Trophoblast cell (in vitro differentiated cells and primary cell): ENCODE measurements around the gene BPIFA2.

Experiments
- DNase-seq, 2 donors: peaks; one replicate each; pipeline ENCODE4 v3.0.0-alpha.2; 2016
- H2AFZ ChIP-seq: 2 replicates; pipeline ENCODE4 v1.6.1; 2013; ENCODE audit warnings: low read length, moderate library complexity, mild to moderate bottlenecking; ENCODE audit not compliant: insufficient read depth, poor library complexity
- H2AK5ac ChIP-seq: 2 replicates; pipeline ENCODE4 v1.6.1; 2013; ENCODE audit warnings: mild to moderate bottlenecking, low read length
- H2BK120ac ChIP-seq: 2 replicates; pipeline ENCODE4 v1.6.1; 2013; ENCODE audit warnings: low read length, mild to moderate bottlenecking, moderate library complexity; ENCODE audit not compliant: insufficient read depth, poor library complexity
- H2BK12ac ChIP-seq: 2 replicates; pipeline ENCODE4 v1.6.1; 2013; ENCODE audit warnings: mild to moderate bottlenecking, low read length, moderate library complexity
- H2BK5ac ChIP-seq: 2 replicates; pipeline ENCODE4 v1.6.1; 2013; ENCODE audit warnings: low read length, low read depth, moderate library complexity, mild to moderate bottlenecking; ENCODE audit not compliant: poor library complexity
- H3K14ac ChIP-seq: 2 replicates; pipeline ENCODE4 v1.6.1; 2013; ENCODE audit warnings: mild to moderate bottlenecking, low read length
- H3K18ac ChIP-seq: 2 replicates; pipeline ENCODE4 v1.6.1; 2013; ENCODE audit warnings: mild to moderate bottlenecking, low read length
- H3K23ac ChIP-seq: 2 replicates; pipeline ENCODE4 v1.6.1; 2013; ENCODE audit warnings: low read length
- H3K27ac ChIP-seq: 2 replicates; pipeline ENCODE4 v1.5.1; 2013; ENCODE audit warnings: low read depth, mild to moderate bottlenecking, inconsistent platforms, low read length, moderate library complexity
- H3K27me3 ChIP-seq: 2 replicates; pipeline ENCODE4 v1.6.1; 2013; ENCODE audit warnings: inconsistent platforms, mild to moderate bottlenecking, low read length, moderate library complexity; ENCODE audit not compliant: insufficient read depth
- H3K36me3 ChIP-seq, 2 experiments: 1 replicate in 1 of 2; 2 replicates in 1 of 2; pipeline ENCODE4 v1.6.1; 2013; ENCODE audit warnings: low read length in 2 of 2, mild to moderate bottlenecking in 2 of 2, moderate library complexity in 1 of 2; ENCODE audit not compliant: insufficient read depth in 2 of 2, control insufficient read depth in 1 of 2
- H3K4ac ChIP-seq: 2 replicates; pipeline ENCODE4 v1.6.1; 2013; ENCODE audit warnings: low read depth, mild to moderate bottlenecking, low read length, moderate library complexity
- H3K4me1 ChIP-seq, 2 experiments: 1 replicate in 1 of 2; 2 replicates in 1 of 2; pipeline ENCODE4 v1.6.1; 2013; ENCODE audit warnings: low read length in 2 of 2, mild to moderate bottlenecking in 2 of 2, moderate library complexity in 1 of 2; ENCODE audit not compliant: insufficient read depth in 2 of 2, control insufficient read depth in 1 of 2
- H3K4me2 ChIP-seq: 2 replicates; pipeline ENCODE4 v1.6.1; 2013; ENCODE audit warnings: inconsistent platforms, mild to moderate bottlenecking, low read length, moderate library complexity
- H3K4me3 ChIP-seq: 2 replicates; pipeline ENCODE4 v1.5.1; 2013; ENCODE audit warnings: mild to moderate bottlenecking, low read depth, low read length, inconsistent platforms
- H3K79me1 ChIP-seq: one replicate; pipeline ENCODE4 v1.6.1; 2013; ENCODE audit warnings: low read length
- H3K79me2 ChIP-seq: 2 replicates; pipeline ENCODE4 v1.6.1; 2013; ENCODE audit warnings: low read length, mild to moderate bottlenecking; ENCODE audit not compliant: control insufficient read depth, insufficient read depth, poor library complexity
- H3K9ac ChIP-seq: 2 replicates; pipeline ENCODE4 v1.6.1; 2013; ENCODE audit warnings: mild to moderate bottlenecking, low read length
- H3K9me3 ChIP-seq: 2 replicates; pipeline ENCODE4 v1.6.1; 2013; ENCODE audit warnings: low read depth, mild to moderate bottlenecking, control low read depth, inconsistent platforms, low read length; ENCODE audit not compliant: insufficient read depth
- H4K12ac ChIP-seq: 2 replicates; pipeline ENCODE4 v1.6.1; 2013; ENCODE audit warnings: low read depth, mild to moderate bottlenecking, low read length, moderate library complexity
- H4K8ac ChIP-seq: 2 replicates; pipeline ENCODE4 v1.6.1; 2013; ENCODE audit warnings: low read depth, mild to moderate bottlenecking, low read length, moderate library complexity
- H4K91ac ChIP-seq: one replicate; pipeline ENCODE4 v1.6.1; 2013; ENCODE audit warnings: low read depth, mild to moderate bottlenecking, low read length, moderate library complexity
- WGBS: extraction: QIAGEN DNeasy Blood & Tissue Kit; methylation state at CpG from one replicate; pipeline ENCODE4 v1.1.7; 2013; ENCODE audit warnings: missing lambda C conversion rate; ENCODE audit not compliant: insufficient read length, insufficient coverage; ENCODE audit errors: extremely low coverage; 5-methylcytosine and 5-hydroxymethylcytosine counted together

The BPIFA2 gene

GRCh38 chr20:33162313-33162712, 5.6 kb upstream of the BPIFA2 start:
- no peak overlapping the region for H3K4me2 ChIP-seq
- no peak overlapping the region for H2BK12ac ChIP-seq
- H3K23ac ChIP-seq: no peak overlapping the region
- H3K18ac ChIP-seq: no peak overlapping the region
- no peak overlapping the region for H2AK5ac ChIP-seq
- H3K14ac ChIP-seq: no peak overlapping the region
- H3K4me3 ChIP-seq: no peak overlapping the region
- H4K12ac ChIP-seq: no peak overlapping the region
- no CpG with 5 or more reads among the region's 6 CpGs for WGBS
- peaks cover 5% of the 10 kb centered on the region for H3K9me3 ChIP-seq
- no peak overlapping the region for H4K91ac ChIP-seq
- no peak for DNase-seq
- no peaks in the 10 kb centered on the region for H3K4me1 ChIP-seq
- H3K27ac ChIP-seq: no peak overlapping the region
- no peaks in the 10 kb centered on the region for H3K79me1 ChIP-seq
- no peaks in the 10 kb centered on the region for H3K27me3 ChIP-seq
- no peak overlapping the region for H2BK120ac ChIP-seq
- no peaks in the 10 kb centered on the region for H3K79me2 ChIP-seq
- no peak overlapping the region for H2BK5ac ChIP-seq
- no peaks in the 10 kb centered on the region for H3K36me3 ChIP-seq
- H4K8ac ChIP-seq: no peak overlapping the region
- H3K4ac ChIP-seq: no peak overlapping the region
- H2AFZ ChIP-seq: no peak overlapping the region
- no peak overlapping the region for H3K9ac ChIP-seq

DNA sequence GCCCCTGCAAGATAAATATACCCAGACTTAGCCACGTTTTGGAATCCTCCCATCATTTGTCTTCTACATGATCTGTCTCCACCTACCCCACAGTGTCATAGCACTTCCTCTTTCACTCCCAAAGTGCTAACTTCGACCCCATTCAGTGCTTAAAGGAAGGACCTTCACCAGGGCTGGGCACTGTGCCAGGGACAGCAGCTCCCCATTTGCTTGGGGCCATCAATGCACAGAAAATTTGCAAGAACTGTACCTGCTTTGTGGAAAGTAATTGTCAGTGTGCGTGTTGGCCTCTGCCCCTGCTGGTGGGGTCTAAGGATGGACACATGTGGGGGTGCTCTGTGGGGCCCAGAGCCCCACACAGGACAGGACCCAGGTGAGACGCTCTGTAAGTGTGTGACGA, 5.2 kb upstream of the BPIFA2 start:
- Histone ChIP-seq H3K27me3 (no peaks in the 10 kb centered on the region), H2AK5ac (no peak overlapping the region), H3K4me3 (no peak overlapping the region), H2BK5ac (no peak overlapping the region), H4K12ac (no peak overlapping the region), H4K8ac (no peak overlapping the region), H3K27ac (no peak overlapping the region), H3K18ac (no peak overlapping the region), H3K23ac (no peak overlapping the region), H2AFZ (no peak overlapping the region), H3K14ac (no peak overlapping the region), H3K79me1 (no peaks in the 10 kb centered on the region), H2BK120ac (no peak overlapping the region), H3K9me3 (peaks cover 6% of the 10 kb centered on the region), H4K91ac (no peak overlapping the region), H3K4me1 (no peaks in the 10 kb centered on the region), H3K36me3 (no peaks in the 10 kb centered on the region), H3K4ac (no peak overlapping the region), H3K4me2 (no peak overlapping the region), H2BK12ac (no peak overlapping the region), H3K79me2 (no peaks in the 10 kb centered on the region), H3K9ac (no peak overlapping the region)
- no peak for DNase-seq
- no CpG with 5 or more reads among the region's 5 CpGs for WGBS

- H3K27ac ChIP-seq: no peak overlapping the region
- no peaks in the 10 kb centered on the region for H3K36me3 ChIP-seq
- H3K23ac ChIP-seq: no peak overlapping the region
- H3K4me3 ChIP-seq: no peak overlapping the region
- H2AFZ ChIP-seq: no peak overlapping the region
- DNase-seq: no peak
- H2BK12ac ChIP-seq: no peak overlapping the region
- H3K27me3 ChIP-seq: no peaks in the 10 kb centered on the region
- H4K91ac ChIP-seq: no peak overlapping the region
- H3K9me3 ChIP-seq: peaks cover 4% of the 10 kb centered on the region
- H2BK120ac ChIP-seq: no peak overlapping the region
- H3K14ac ChIP-seq: no peak overlapping the region
- H3K18ac ChIP-seq: no peak overlapping the region
- H2AK5ac ChIP-seq: no peak overlapping the region
- no peaks in the 10 kb centered on the region for H3K79me1 ChIP-seq
- no peak overlapping the region for H4K12ac ChIP-seq
- no peaks in the 10 kb centered on the region for H3K79me2 ChIP-seq
- no peaks in the 10 kb centered on the region for H3K4me1 ChIP-seq
- no peak overlapping the region for H4K8ac ChIP-seq
- no CpG with 5 or more reads among the region's 8 CpGs for WGBS
- no peak overlapping the region for H3K4me2 ChIP-seq
- H3K4ac ChIP-seq: no peak overlapping the region
- no peak overlapping the region for H2BK5ac ChIP-seq
- H3K9ac ChIP-seq: no peak overlapping the region
Observed at GRCh38 chr20:33163856-33164762, 3.9 kb upstream of the BPIFA2 start.

DNA sequence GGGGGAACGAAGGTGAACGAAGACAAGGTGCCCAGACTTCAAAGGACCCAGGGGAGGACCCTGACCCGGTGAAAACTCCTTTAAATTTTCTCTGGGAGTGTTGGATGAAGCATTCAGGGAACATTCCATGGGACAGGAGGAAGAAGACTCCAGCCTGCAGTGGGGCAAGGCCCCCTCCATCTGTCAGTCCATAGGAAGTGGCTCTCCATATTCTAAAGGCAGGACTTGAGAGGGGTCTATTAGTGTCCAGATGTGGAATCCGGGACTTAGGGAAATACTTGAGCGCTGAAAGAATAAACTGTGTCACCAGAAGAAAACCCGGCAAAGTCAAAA, 3.2 kb upstream of the BPIFA2 start:
- Histone ChIP-seq H3K79me2 (no peaks in the 10 kb centered on the region), H2AK5ac (no peak overlapping the region), H3K4me2 (no peak overlapping the region), H3K27ac (no peak overlapping the region), H3K23ac (no peak overlapping the region), H4K12ac (no peak overlapping the region), H2BK5ac (no peak overlapping the region), H2BK120ac (no peak overlapping the region), H2AFZ (no peak overlapping the region), H4K8ac (no peak overlapping the region), H3K4ac (no peak overlapping the region), H3K27me3 (no peaks in the 10 kb centered on the region), H3K14ac (no peak overlapping the region), H2BK12ac (no peak overlapping the region), H3K18ac (no peak overlapping the region), H3K4me3 (no peak overlapping the region), H3K79me1 (no peaks in the 10 kb centered on the region), H3K36me3 (no peaks in the 10 kb centered on the region), H4K91ac (no peak overlapping the region), H3K4me1 (no peaks in the 10 kb centered on the region), H3K9me3 (peaks cover 4% of the 10 kb centered on the region), H3K9ac (no peak overlapping the region)
- no peak for DNase-seq
- WGBS: no CpG with 5 or more reads among the region's 6 CpGs
